HepG2 (cell line): ENCODE data around the gene CCDC87. TPM values are rescaled to one million over a fixed set of nuclear protein-coding genes. Genes with fewer than 3 reads are reported as not detected.
A peak's percentile ranks its signal among the peaks of the same experiment; 100 is the strongest.

Experiments
- ARID3A ChIP-seq: IDR thresholded peaks from 2 replicates; pipeline ENCODE4 v1.6.1; 2012; ENCODE audit warnings: low read depth, low read length, improper control_type of control experiment
- BATF2 ChIP-seq: sonication (generic); formaldehyde crosslinking; IDR thresholded peaks from 2 replicates; pipeline ENCODE4 v1.8.0; 2022; ENCODE audit warnings: mild to moderate bottlenecking, missing genetic modification reagents, moderate library complexity
- DR1 ChIP-seq: sonication (generic); formaldehyde crosslinking; IDR thresholded peaks from 2 replicates; pipeline ENCODE4 v1.8.0; 2021; ENCODE audit warnings: mild to moderate bottlenecking, missing genetic modification reagents, inconsistent platforms
- ERF ChIP-seq: IDR thresholded peaks from 2 replicates; pipeline ENCODE4 v1.6.1; 2018; ENCODE audit warnings: missing biosample characterization, missing genetic modification reagents
- ISX ChIP-seq: sonication (generic); formaldehyde crosslinking; conservative IDR thresholded peaks from 2 replicates; pipeline ENCODE4 v1.5.0; 2020; ENCODE audit warnings: missing genetic modification reagents
- LBX2 ChIP-seq: sonication (generic); formaldehyde crosslinking; IDR thresholded peaks from 2 replicates; pipeline ENCODE4 v1.5.0; 2020; ENCODE audit warnings: missing genetic modification reagents, mild to moderate bottlenecking, borderline replicate concordance
- NCOA5 ChIP-seq: sonication (generic); formaldehyde crosslinking; IDR thresholded peaks from 2 replicates; pipeline ENCODE4 v1.4.0; 2020; ENCODE audit warnings: missing genetic modification reagents
- NFATC3 ChIP-seq: sonication (generic); formaldehyde crosslinking; IDR thresholded peaks from 2 replicates; pipeline ENCODE4 v1.5.1; 2020; ENCODE audit warnings: mild to moderate bottlenecking, missing genetic modification reagents
- NR2F1 ChIP-seq, 2 experiments: fragments of 450-650 bp in 1 of 2; formaldehyde crosslinking in 1 of 2; IDR thresholded peaks; 2 replicates each; pipeline versions ENCODE4 v1.5.0 to v1.6.1; 2016 to 2020; ENCODE audit warnings: mild to moderate bottlenecking in 1 of 2, missing compliant biosample characterization in 1 of 2, missing genetic modification reagents in 1 of 2, moderate library complexity in 1 of 2
- PAX8 ChIP-seq: sonication (generic); formaldehyde crosslinking; IDR thresholded peaks from 2 replicates; pipeline ENCODE4 v1.8.0; 2022; ENCODE audit warnings: mild to moderate bottlenecking, missing genetic modification reagents, borderline replicate concordance
- RORA ChIP-seq: sonication (generic); formaldehyde crosslinking; IDR thresholded peaks from 2 replicates; pipeline ENCODE4 v1.5.0; 2020; ENCODE audit warnings: mild to moderate bottlenecking, missing genetic modification reagents, moderate library complexity
- RXRB ChIP-seq: IDR thresholded peaks from 2 replicates; pipeline ENCODE4 v1.6.1; 2016; ENCODE audit warnings: borderline replicate concordance, missing genetic modification reagents, missing compliant biosample characterization
- SIN3A ChIP-seq: IDR thresholded peaks from 2 replicates; pipeline ENCODE4 v1.6.1; 2011; ENCODE audit warnings: low read depth, mild to moderate bottlenecking, control low read depth, low read length, borderline replicate concordance
- ZBTB3 ChIP-seq: sonication (generic); formaldehyde crosslinking; IDR thresholded peaks from 2 replicates; pipeline ENCODE4 v1.4.0; 2020; ENCODE audit warnings: low read depth, mild to moderate bottlenecking, moderate library complexity, missing genetic modification reagents, borderline replicate concordance
- ZBTB37 ChIP-seq: sonication (generic); formaldehyde crosslinking; IDR thresholded peaks from 2 replicates; pipeline ENCODE4 v1.4.0; 2020; ENCODE audit warnings: mild to moderate bottlenecking, missing genetic modification reagents
- ZBTB42 ChIP-seq: sonication (generic); formaldehyde crosslinking; IDR thresholded peaks from 2 replicates; pipeline ENCODE4 v1.5.0; 2020; ENCODE audit warnings: mild to moderate bottlenecking, missing genetic modification reagents
- ZFP91 ChIP-seq: sonication (generic); formaldehyde crosslinking; IDR thresholded peaks from 2 replicates; pipeline ENCODE4 v1.9.0; 2022; ENCODE audit warnings: missing genetic modification reagents, mild to moderate bottlenecking, borderline replicate concordance
- ZNF253 ChIP-seq: sonication (generic); formaldehyde crosslinking; IDR thresholded peaks from 2 replicates; pipeline ENCODE4 v1.8.0; 2022; ENCODE audit warnings: mild to moderate bottlenecking, missing genetic modification reagents, borderline replicate concordance
- ZNF431 ChIP-seq: sonication (generic); formaldehyde crosslinking; IDR thresholded peaks from 2 replicates; pipeline ENCODE4 v1.9.0; 2022; ENCODE audit warnings: missing genetic modification reagents, low read depth, mild to moderate bottlenecking, borderline replicate concordance
- ZNF510 ChIP-seq: sonication (generic); formaldehyde crosslinking; IDR thresholded peaks from 2 replicates; pipeline ENCODE4 v1.4.0; 2020; ENCODE audit warnings: low read depth, mild to moderate bottlenecking, missing genetic modification reagents
- ZNF619 ChIP-seq: sonication (generic); formaldehyde crosslinking; IDR thresholded peaks from 2 replicates; pipeline ENCODE4 v1.4.0; 2020; ENCODE audit warnings: mild to moderate bottlenecking, missing genetic modification reagents
- ZNF674 ChIP-seq: sonication (generic); formaldehyde crosslinking; IDR thresholded peaks from 2 replicates; pipeline ENCODE4 v1.5.0; 2020; ENCODE audit warnings: low read depth, mild to moderate bottlenecking, missing genetic modification reagents
- ZNF841 ChIP-seq: sonication (generic); formaldehyde crosslinking; IDR thresholded peaks from 2 replicates; pipeline ENCODE4 v1.8.1; 2023; ENCODE audit warnings: missing genetic modification reagents, borderline replicate concordance
- polyA plus RNA-seq, 8 experiments: library from polyadenylated mRNA; depleted of rRNA in 3 of 8; stranded (reverse) in 7 of 8; unstranded in 1 of 8; fragments of >200 nt; fragmentation: Illumina TruSeq in 4 of 8; extraction: Trizol in 4 of 8; gene quantifications; 2 replicates each; pipeline versions ENCODE4 v1.2.1 to v1.2.3, GENCODE V29; 2011 to 2016; ENCODE audit warnings: low read depth in 4 of 8, missing spikeins in 1 of 8, mixed read lengths in 1 of 8; ENCODE audit not compliant: insufficient read depth in 1 of 8
- total RNA-seq, 5 experiments: library from RNA; depleted of rRNA; stranded (reverse); fragments of >200 nt; fragmentation: Illumina TruSeq; extraction: Trizol; gene quantifications; 2 replicates each; pipeline ENCODE4 v1.2.3, GENCODE V29; 2016; ENCODE audit warnings: low read depth in 1 of 5

CCDC87 gene
- total and polyA plus RNA-seq, 2 of the 13 experiments (the other 11 are each of a cell fraction or from before 2014, with no cell fraction given): 0.05 to 0.42 TPM

- TF ChIP-seq ARID3A (no peak), ZBTB42 (CRISPR knock-in tag) (no peak), LBX2 (CRISPR knock-in tag) (no peak), ZNF674 (no peak), ISX (no peak), SIN3A (peak; percentile 75), ZBTB3 (CRISPR knock-in tag) (no peak), NCOA5 (CRISPR knock-in tag) (no peak), PAX8 (CRISPR knock-in tag) (no peak), DR1 (CRISPR knock-in tag) (peak; percentile 18; the same call in 1 of the 2 replicates), ZNF619 (no peak; the same call in 1 of the 2 replicates), ZNF841 (no peak), NR2F1 (CRISPR knock-in tag; IDR thresholded peaks at IDR 0.05) (0 out of 4 replicates have a peak, but pooled peaks of 1 of the 2 experiments have one; percentile 11), RXRB (CRISPR knock-in tag) (no peak), ZFP91 (CRISPR knock-in tag) (peak; percentile 72; the same call in 1 of the 2 replicates), ZNF253 (no peak), RORA (CRISPR knock-in tag) (no peak), ZNF431 (CRISPR knock-in tag) (no peak), BATF2 (CRISPR knock-in tag) (no peak), ZBTB37 (CRISPR knock-in tag) (0 out of 2 replicates have a peak, but pooled peaks have one; percentile 34), ZNF510 (CRISPR knock-in tag) (no peak), NFATC3 (0 out of 2 replicates have a peak, but pooled peaks have one; percentile 70), ERF (CRISPR knock-in tag) (peak; percentile 62)
Measured at GRCh38 chr11:66638177-66639065, 45.6 kb upstream of the CCDC87 start, which contains the start of gene RBM4 (continued).
